H9 (cell line): ENCODE measurements around the gene TMEM98. TPM values are rescaled to one million over a fixed set of nuclear protein-coding genes. Genes with fewer than 3 reads are reported as not detected.

Source experiments
- DNase-seq: peaks from one replicate; pipeline ENCODE4 v3.0.0-alpha.2; 2017
- H2AFZ ChIP-seq: one replicate; pipeline ENCODE4 v1.6.1; 2013; ENCODE audit warnings: mild to moderate bottlenecking, low read length, control low read depth, moderate library complexity
- H2AK5ac ChIP-seq: 2 replicates; pipeline ENCODE4 v1.6.1; 2013; ENCODE audit warnings: low read length, control low read depth, mixed read lengths; ENCODE audit not compliant: insufficient read length
- H2BK120ac ChIP-seq: one replicate; pipeline ENCODE4 v1.6.1; 2013; ENCODE audit warnings: low read depth, mild to moderate bottlenecking, low read length, control low read depth, inconsistent platforms; ENCODE audit not compliant: poor library complexity, severe bottlenecking
- H2BK12ac ChIP-seq: 2 replicates; pipeline ENCODE4 v1.6.1; 2013; ENCODE audit warnings: low read length, control low read depth, mixed read lengths, low read depth; ENCODE audit not compliant: insufficient read length
- H2BK15ac ChIP-seq: 2 replicates; pipeline ENCODE4 v1.6.1; 2013; ENCODE audit warnings: low read depth, low read length, control low read depth
- H2BK20ac ChIP-seq: one replicate; pipeline ENCODE4 v1.6.1; 2013; ENCODE audit warnings: low read depth, mild to moderate bottlenecking, low read length, control low read depth, inconsistent platforms; ENCODE audit not compliant: poor library complexity, severe bottlenecking
- H2BK5ac ChIP-seq: 2 replicates; pipeline ENCODE4 v1.6.1; 2013; ENCODE audit warnings: low read length, control low read depth, mixed read lengths; ENCODE audit not compliant: insufficient read length
- H3K14ac ChIP-seq: 2 replicates; pipeline ENCODE4 v1.6.1; 2013; ENCODE audit warnings: low read length, control low read depth; ENCODE audit not compliant: insufficient read depth
- H3K18ac ChIP-seq: 2 replicates; pipeline ENCODE4 v1.6.1; 2013; ENCODE audit warnings: low read depth, mild to moderate bottlenecking, mixed read lengths, low read length, control low read depth; ENCODE audit not compliant: insufficient read length
- H3K23ac ChIP-seq: 2 replicates; pipeline ENCODE4 v1.6.1; 2013; ENCODE audit warnings: low read length, control low read depth, mixed read lengths, low read depth; ENCODE audit not compliant: insufficient read length
- H3K23me2 ChIP-seq: 2 replicates; pipeline ENCODE4 v1.6.1; 2013; ENCODE audit warnings: low read depth, mild to moderate bottlenecking, mixed read lengths, low read length, control low read depth; ENCODE audit not compliant: insufficient read length, poor library complexity, severe bottlenecking
- H3K27ac ChIP-seq: 2 replicates; pipeline ENCODE4 v1.5.1; 2013; ENCODE audit warnings: low read length, control low read depth, mixed read lengths, low read depth; ENCODE audit not compliant: insufficient read length
- H3K27me3 ChIP-seq: 2 replicates; pipeline ENCODE4 v1.6.1; 2013; ENCODE audit warnings: low read length, control low read depth, inconsistent platforms; ENCODE audit not compliant: insufficient read depth
- H3K4ac ChIP-seq: 2 replicates; pipeline ENCODE4 v1.6.1; 2013; ENCODE audit warnings: low read depth, mild to moderate bottlenecking, control low read depth, inconsistent platforms, low read length, moderate library complexity
- H3K4me1 ChIP-seq: 2 replicates; pipeline ENCODE4 v1.6.1; 2013; ENCODE audit warnings: low read length, control low read depth, inconsistent platforms; ENCODE audit not compliant: insufficient read depth
- H3K4me2 ChIP-seq: 2 replicates; pipeline ENCODE4 v1.6.1; 2013; ENCODE audit warnings: low read length, control low read depth, mixed read lengths; ENCODE audit not compliant: insufficient read length, insufficient read depth
- H3K56ac ChIP-seq: 2 replicates; pipeline ENCODE4 v1.6.1; 2013; ENCODE audit warnings: low read depth, mild to moderate bottlenecking, mixed read lengths, low read length, control low read depth; ENCODE audit not compliant: insufficient read length
- H3K79me1 ChIP-seq: 2 replicates; pipeline ENCODE4 v1.6.1; 2013; ENCODE audit warnings: low read depth, mild to moderate bottlenecking, moderate library complexity, low read length, control low read depth, inconsistent platforms; ENCODE audit not compliant: insufficient read depth, poor library complexity, severe bottlenecking
- H3K79me2 ChIP-seq: 2 replicates; pipeline ENCODE4 v1.6.1; 2013; ENCODE audit warnings: low read length, control low read depth, inconsistent platforms; ENCODE audit not compliant: insufficient read depth
- H3K9ac ChIP-seq: 2 replicates; pipeline ENCODE4 v1.6.1; 2013; ENCODE audit warnings: low read length, control low read depth, mixed read lengths; ENCODE audit not compliant: insufficient read length; ENCODE audit errors: extremely low read depth
- H3K9me3 ChIP-seq: one replicate; pipeline ENCODE4 v1.6.1; 2013; ENCODE audit warnings: low read depth, low read length, inconsistent platforms; ENCODE audit not compliant: control insufficient read depth
- H3T11ph ChIP-seq: one replicate; pipeline ENCODE4 v1.6.1; 2013; ENCODE audit warnings: mild to moderate bottlenecking, low read length, control low read depth, inconsistent platforms
- H4K20me1 ChIP-seq: one replicate; pipeline ENCODE4 v1.6.1; 2013; ENCODE audit not compliant: control insufficient read depth, insufficient read length, insufficient read depth
- H4K5ac ChIP-seq: 2 replicates; pipeline ENCODE4 v1.6.1; 2013; ENCODE audit warnings: low read depth, mild to moderate bottlenecking, mixed read lengths, low read length, control low read depth; ENCODE audit not compliant: insufficient read length
- H4K8ac ChIP-seq: replicated peaks from 2 replicates; pipeline ENCODE4 v1.6.1; 2013; ENCODE audit warnings: low read length, control low read depth, mixed read lengths, low read depth; ENCODE audit not compliant: insufficient read length
- H4K91ac ChIP-seq: 2 replicates; pipeline ENCODE4 v1.6.1; 2013; ENCODE audit warnings: low read depth, mild to moderate bottlenecking, moderate library complexity, mixed read lengths, low read length, control low read depth; ENCODE audit not compliant: insufficient read length
- H3K27ac Mint-ChIP-seq, 3 experiments: 2 replicates in 2 of 3; 3 replicates in 1 of 3; pipeline ENCODE4 v1.8.0; 2020 to 2021; ENCODE audit warnings: mixed read lengths in 3 of 3, mild to moderate bottlenecking in 1 of 3, moderate library complexity in 1 of 3
- H3K27me3 Mint-ChIP-seq: 2 replicates; pipeline ENCODE4 v1.8.0; 2021; ENCODE audit warnings: low read depth, mild to moderate bottlenecking, moderate library complexity, mixed read lengths
- H3K36me3 Mint-ChIP-seq, 3 experiments: 2 replicates in 2 of 3; 3 replicates in 1 of 3; pipeline ENCODE4 v1.8.0; 2020 to 2021; ENCODE audit warnings: low read depth in 3 of 3, mixed read lengths in 3 of 3; ENCODE audit not compliant: insufficient read depth in 1 of 3
- H3K4me1 Mint-ChIP-seq, 2 experiments: 2 replicates each; pipeline ENCODE4 v1.8.0; 2020; ENCODE audit warnings: mixed read lengths in 2 of 2
- H3K4me3 Mint-ChIP-seq, 2 experiments: 2 replicates in 1 of 2; 3 replicates in 1 of 2; pipeline ENCODE4 v1.8.0; 2020 to 2021; ENCODE audit warnings: mild to moderate bottlenecking in 2 of 2, mixed read lengths in 2 of 2, moderate library complexity in 1 of 2
- H3K9me3 Mint-ChIP-seq, 2 experiments: 2 replicates in 1 of 2; 3 replicates in 1 of 2; pipeline ENCODE4 v1.8.0; 2020; ENCODE audit warnings: mild to moderate bottlenecking in 2 of 2, mixed read lengths in 2 of 2, moderate library complexity in 1 of 2
- CTCF ChIP-seq: fragments of 200-600 bp; sonication (generic); conservative IDR thresholded peaks from 3 replicates; pipeline ENCODE4 v1.8.0; 2021; ENCODE audit warnings: antibody characterized with exemption, mild to moderate bottlenecking
- WGBS: extraction: QIAGEN DNeasy Blood & Tissue Kit; methylation state at CpG from one replicate; pipeline ENCODE4 v1.1.7; 2013; ENCODE audit warnings: missing lambda C conversion rate, low lambda C conversion rate, mixed read lengths; ENCODE audit not compliant: insufficient read length; ENCODE audit errors: extremely low coverage; 5-methylcytosine and 5-hydroxymethylcytosine counted together
- total RNA-seq: library from RNA; stranded (reverse); gene quantifications from 2 replicates; pipeline ENCODE4 v1.2.1, GENCODE V29; 2021

TMEM98 gene
- total RNA-seq, 1 experiment from 2014 or later: 78.4 TPM

- no peaks in the 10 kb centered on the region for H3K4me1 ChIP-seq
- no peak overlapping the region for H2AFZ ChIP-seq
- H3K4me3 Mint-ChIP-seq: no peak overlapping the region
- H2BK120ac ChIP-seq: no peak overlapping the region
- no CpG with 5 or more reads among the region's 5 CpGs for WGBS
- H3K14ac ChIP-seq: no peak overlapping the region
- no peaks in the 10 kb centered on the region; a peak in 1 of 5 replicates for H3K9me3 Mint-ChIP-seq
- no peak overlapping the region for H2BK15ac ChIP-seq
- H4K20me1 ChIP-seq: no peaks in the 10 kb centered on the region
- no peak overlapping the region for H3K23ac ChIP-seq
- H3K27me3 Mint-ChIP-seq: peaks cover 7% of the 10 kb centered on the region
- H3K4ac ChIP-seq: no peak overlapping the region
- no peak overlapping the region for H3T11ph ChIP-seq
- H3K79me1 ChIP-seq: no peaks in the 10 kb centered on the region
- H2AK5ac ChIP-seq: no peak overlapping the region
- no peaks in the 10 kb centered on the region for H3K4me1 Mint-ChIP-seq
- H3K9ac ChIP-seq: no peak overlapping the region
- H3K9me3 ChIP-seq: no peaks in the 10 kb centered on the region
- no peak overlapping the region for H3K4me2 ChIP-seq
- no peak overlapping the region for H4K91ac ChIP-seq
- no peak overlapping the region for H3K27ac ChIP-seq
- H3K36me3 Mint-ChIP-seq: no peaks in the 10 kb centered on the region
- no peaks in the 10 kb centered on the region for H3K27me3 ChIP-seq
- no peak overlapping the region for H4K8ac ChIP-seq
- no peak overlapping the region for H2BK12ac ChIP-seq
- H3K79me2 ChIP-seq: no peaks in the 10 kb centered on the region
- H3K56ac ChIP-seq: no peak overlapping the region
- no peak for TF ChIP-seq CTCF
- no peak overlapping the region for H4K5ac ChIP-seq
- no peaks in the 10 kb centered on the region for H3K23me2 ChIP-seq
- no peak overlapping the region for H2BK20ac ChIP-seq
- no peak overlapping the region for H3K27ac Mint-ChIP-seq
- DNase-seq: no peak
- H3K18ac ChIP-seq: no peak overlapping the region
- no peak overlapping the region for H2BK5ac ChIP-seq
These were observed 28.5 kb downstream of the TMEM98 start for GRCh38 chr17:32956240-32956970.
